IMR-90 (cell line): ENCODE data around the gene ANXA2. TPM values are rescaled to one million over a fixed set of nuclear protein-coding genes. Genes with fewer than 3 reads are reported as not detected.

Experiments
- ATAC-seq: fragments of 200-7000 bp; cut with Tn5 transposase; 2 replicates; pipeline ENCODE4 v1.9.1; 2020; ENCODE audit warnings: low read depth, mild to moderate bottlenecking, moderate library complexity
- BruUV-seq: library from RNA; stranded (reverse); fragments of 400-500 nt; replicated peaks from 2 replicates; lab custom pipeline; 2021; lab: Mats Ljungman, UMichigan
- CTCF ChIA-PET: fragments of 300-600 bp; formaldehyde crosslinking; extraction: SDS; loops from one replicate; lab custom pipeline; 2021; ENCODE audit warnings: antibody characterized with exemption; lab: Yijun Ruan, JAX
- POLR2A ChIA-PET: fragments of 300-600 bp; sonication (Branson Sonifier 250); formaldehyde crosslinking; loops from one replicate; lab custom pipeline; 2022; ENCODE audit warnings: antibody characterized with exemption; ENCODE audit not compliant: unreplicated experiment; lab: Charles Lee
- DNase-seq: peaks from one replicate; pipeline ENCODE4 v3.0.0; 2013
- H2AFZ ChIP-seq: replicated peaks from 2 replicates; pipeline ENCODE3; 2013; ENCODE audit warnings: low read length, mild to moderate bottlenecking; ENCODE audit not compliant: poor library complexity
- H2AK5ac ChIP-seq: 2 replicates; pipeline ENCODE4 v1.6.1; 2013; ENCODE audit warnings: low read depth, low read length, inconsistent platforms
- H2AK9ac ChIP-seq: replicated peaks from 2 replicates; pipeline ENCODE3; 2013; ENCODE audit warnings: mild to moderate bottlenecking, low read depth, low read length, moderate library complexity; ENCODE audit not compliant: poor library complexity
- H2BK120ac ChIP-seq: 2 replicates; pipeline ENCODE4 v1.6.1; 2013; ENCODE audit warnings: low read depth, low read length, inconsistent platforms
- H2BK15ac ChIP-seq: 3 replicates; pipeline ENCODE4 v1.6.1; 2013; ENCODE audit warnings: low read depth, low read length, inconsistent platforms
- H2BK20ac ChIP-seq: 2 replicates; pipeline ENCODE4 v1.6.1; 2013; ENCODE audit warnings: low read depth, mild to moderate bottlenecking, inconsistent platforms, low read length, moderate library complexity
- H2BK5ac ChIP-seq: 2 replicates; pipeline ENCODE4 v1.6.1; 2013; ENCODE audit warnings: mild to moderate bottlenecking, low read depth, low read length, inconsistent platforms; ENCODE audit not compliant: poor library complexity, severe bottlenecking
- H3K14ac ChIP-seq: replicated peaks from 2 replicates; pipeline ENCODE4 v1.6.1; 2013; ENCODE audit warnings: low read depth, low read length, inconsistent platforms
- H3K18ac ChIP-seq: 2 replicates; pipeline ENCODE4 v1.6.1; 2013; ENCODE audit warnings: low read depth, low read length, control low read depth
- H3K23ac ChIP-seq: 2 replicates; pipeline ENCODE4 v1.6.1; 2013; ENCODE audit warnings: low read depth, low read length, inconsistent platforms
- H3K27ac ChIP-seq: 2 replicates; pipeline ENCODE4 v1.5.1; 2013; ENCODE audit warnings: mild to moderate bottlenecking, control low read depth, low read length; ENCODE audit not compliant: insufficient read depth
- H3K27me3 ChIP-seq: 2 replicates; pipeline ENCODE4 v1.6.1; 2013; ENCODE audit warnings: low read length; ENCODE audit not compliant: control insufficient read depth, insufficient read depth
- H3K36me3 ChIP-seq: 2 replicates; pipeline ENCODE4 v1.6.1; 2013; ENCODE audit warnings: low read length, mixed read lengths; ENCODE audit not compliant: control insufficient read depth, insufficient read depth
- H3K4ac ChIP-seq: 2 replicates; pipeline ENCODE4 v1.6.1; 2013; ENCODE audit warnings: low read depth, low read length, inconsistent platforms
- H3K4me1 ChIP-seq: 2 replicates; pipeline ENCODE4 v1.6.1; 2013; ENCODE audit warnings: low read length, mixed read lengths; ENCODE audit not compliant: control insufficient read depth, insufficient read depth
- H3K4me2 ChIP-seq: 2 replicates; pipeline ENCODE4 v1.6.1; 2013; ENCODE audit warnings: low read depth, mild to moderate bottlenecking, control low read depth, low read length, moderate library complexity
- H3K4me3 ChIP-seq: 2 replicates; pipeline ENCODE4 v1.5.1; 2013; ENCODE audit warnings: low read depth, mild to moderate bottlenecking, control low read depth, low read length, moderate library complexity; ENCODE audit not compliant: insufficient read depth
- H3K56ac ChIP-seq: 2 replicates; pipeline ENCODE4 v1.6.1; 2013; ENCODE audit warnings: low read length, inconsistent platforms; ENCODE audit not compliant: insufficient read depth; ENCODE audit errors: extremely low read depth
- H3K79me1 ChIP-seq, 2 experiments: 2 replicates each; pipeline ENCODE4 v1.6.1; 2013; ENCODE audit warnings: low read length in 2 of 2, inconsistent platforms in 1 of 2, low read depth in 1 of 2
- H3K9ac ChIP-seq: 2 replicates; pipeline ENCODE4 v1.6.1; 2013; ENCODE audit warnings: low read depth, low read length, control low read depth
- H3K9me1 ChIP-seq: 2 replicates; pipeline ENCODE4 v1.6.1; 2013; ENCODE audit warnings: low read length, inconsistent platforms; ENCODE audit not compliant: insufficient read depth
- H3K9me3 ChIP-seq: 2 replicates; pipeline ENCODE4 v1.6.1; 2013; ENCODE audit warnings: low read length; ENCODE audit not compliant: control insufficient read depth, insufficient read depth
- H4K20me1 ChIP-seq: 2 replicates; pipeline ENCODE4 v1.6.1; 2013; ENCODE audit warnings: low read length, inconsistent platforms; ENCODE audit not compliant: insufficient read depth
- H4K5ac ChIP-seq: 2 replicates; pipeline ENCODE4 v1.6.1; 2013; ENCODE audit warnings: mild to moderate bottlenecking, low read depth, low read length, control low read depth
- H4K8ac ChIP-seq, 2 experiments: 2 replicates each; pipeline ENCODE4 v1.6.1; 2013; ENCODE audit warnings: low read depth in 2 of 2, low read length in 2 of 2, control low read depth in 1 of 2, inconsistent platforms in 1 of 2
- H4K91ac ChIP-seq: 2 replicates; pipeline ENCODE4 v1.6.1; 2013; ENCODE audit warnings: low read depth, low read length, inconsistent platforms; ENCODE audit not compliant: insufficient read depth
- USF2 ChIP-seq: fragments of 150-350 bp; IDR thresholded peaks from 2 replicates; pipeline ENCODE4 v1.6.1; 2017; ENCODE audit warnings: mild to moderate bottlenecking, antibody characterized with exemption, low read length, low read depth
- WGBS, 2 experiments: methylation state at CpG; one replicate each; pipeline versions ENCODE4 v1.1.5 to v1.1.7; 2013; ENCODE audit warnings: missing lambda C conversion rate in 2 of 2; ENCODE audit not compliant: insufficient read length in 1 of 2; ENCODE audit errors: extremely low coverage in 2 of 2; 5-methylcytosine and 5-hydroxymethylcytosine counted together
- dilution Hi-C: fragments of 300-500 bp; cut with HindIII; formaldehyde crosslinking; loops from one replicate; pipeline ENCODE4 v1.14.3; 2018; ENCODE audit warnings: low sequenced_read_pairs; ENCODE audit not compliant: unreplicated experiment
- in situ Hi-C: fragments of 300-500 bp; cut with MboI; formaldehyde crosslinking; loops from 3 replicates; pipeline ENCODE4 v1.14.3; 2019; ENCODE audit warnings: low sequenced_read_pairs, inconsistent platforms, mixed read lengths
- intact Hi-C: fragments of 100-400 bp; cut with micrococcal nuclease; formaldehyde crosslinking; loops from 2 replicates; pipeline ENCODE4 v1.10.0; 2022
- polyA plus RNA-seq, 3 experiments: library from polyadenylated mRNA; depleted of rRNA; stranded (reverse); fragments of >200 nt; gene quantifications; 2 replicates each; pipeline ENCODE4 v1.2.3, GENCODE V29; 2012; ENCODE audit warnings: low replicate concordance in 1 of 3
- total RNA-seq: library from RNA; depleted of rRNA; stranded (reverse); fragments of >200 nt; gene quantifications from 2 replicates; pipeline ENCODE4 v1.2.3, GENCODE V29; 2012
- TF ChIP-seq, protein P1 (sequence below): fragments of 150-350 bp; IDR thresholded peaks from 2 replicates; pipeline ENCODE4 v1.6.1; 2016; ENCODE audit warnings: low read depth, mild to moderate bottlenecking, low read length, moderate library complexity, borderline replicate concordance

The ANXA2 gene
- total and polyA plus RNA-seq, 2 of the 4 experiments (the other 2 are of a cell fraction), result 7,454 to 8,412 TPM

DNA sequence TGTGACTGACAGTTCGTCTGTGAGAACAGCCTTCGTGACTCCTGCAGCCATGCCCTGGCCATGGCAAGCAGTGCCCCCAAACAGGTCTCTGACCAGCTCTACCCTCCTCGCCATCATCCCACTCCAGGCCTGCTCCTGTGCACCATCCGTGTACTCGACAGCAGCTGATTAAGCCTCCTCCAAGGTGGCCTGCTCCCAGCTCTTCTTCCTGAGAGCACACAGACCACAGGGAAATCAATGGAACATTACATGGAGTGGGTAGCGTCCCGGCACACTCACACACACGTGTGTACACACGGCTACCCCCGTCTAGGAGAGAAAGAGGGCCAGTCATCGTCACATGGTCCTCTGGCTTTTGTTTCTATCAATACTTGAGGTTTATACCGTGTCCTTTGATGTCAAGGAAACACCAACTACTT is 21.1 kb downstream of the ANXA2 start:
- Histone ChIP-seq H4K5ac (no peak overlapping the region), H4K20me1 (peaks cover 74% of the 10 kb centered on the region), H3K79me1 (peaks cover 27 to 58% of the 10 kb centered on the region in 2 experiments), H3K4me2 (no peak overlapping the region), H4K8ac (peak overlapping the region in 1 of 2 experiments; percentile 47; a peak in 2 of 4 replicates), H3K9ac (peak overlapping the region; percentile 16; the same call in 1 of the 2 replicates), H3K36me3 (peaks cover 42% of the 10 kb centered on the region), H3K23ac (no peak overlapping the region), H2BK20ac (no peak overlapping the region), H4K91ac (peak overlapping the region; percentile 2; the same call in 1 of the 2 replicates), H2AK9ac (no peak overlapping the region), H3K4me3 (no peak overlapping the region), H3K56ac (no peak overlapping the region), H2BK120ac (peak overlapping the region; percentile 4; the same call in 1 of the 2 replicates), H2BK5ac (peak overlapping the region; percentile 30), H3K9me1 (peaks cover 24% of the 10 kb centered on the region), H3K18ac (no peak overlapping the region), H2AK5ac (peak overlapping the region; percentile 25), H3K14ac (0 out of 2 replicates have a peak overlapping the region, but pooled peaks have one; percentile 35), H3K9me3 (no peaks in the 10 kb centered on the region), H3K4ac (peak overlapping the region; percentile 6; the same call in 1 of the 2 replicates), H3K27ac (peak overlapping the region; percentile 31; the same call in 1 of the 2 replicates), H2AFZ (no peak overlapping the region), H3K4me1 (peaks cover 45% of the 10 kb centered on the region), H3K27me3 (no peaks in the 10 kb centered on the region), H2BK15ac (no peak overlapping the region)
- POLR2A ChIA-PET, result interaction anchor here (0.6 kb wide), 1 partner anchor 15 kb away, joined by 3 read pairs; no protein-coding TSS in a partner anchor
- in situ Hi-C loops, result no loop called here
- BruUV-seq, result no TSS peak
- intact Hi-C loops, result no loop called here
- DNase-seq (no peak), ATAC-seq (no peak)
- 84% methylated on average over 3 of the region's 12 CpGs; no CpG with 5 or more reads in 1 of the 2 experiments for WGBS, 2 experiments
- dilution Hi-C loops, result no loop called here
- TF ChIP-seq USF2, result 0 out of 2 replicates have a peak, but pooled peaks have one; percentile 27
- TF ChIP-seq, protein P1, sequence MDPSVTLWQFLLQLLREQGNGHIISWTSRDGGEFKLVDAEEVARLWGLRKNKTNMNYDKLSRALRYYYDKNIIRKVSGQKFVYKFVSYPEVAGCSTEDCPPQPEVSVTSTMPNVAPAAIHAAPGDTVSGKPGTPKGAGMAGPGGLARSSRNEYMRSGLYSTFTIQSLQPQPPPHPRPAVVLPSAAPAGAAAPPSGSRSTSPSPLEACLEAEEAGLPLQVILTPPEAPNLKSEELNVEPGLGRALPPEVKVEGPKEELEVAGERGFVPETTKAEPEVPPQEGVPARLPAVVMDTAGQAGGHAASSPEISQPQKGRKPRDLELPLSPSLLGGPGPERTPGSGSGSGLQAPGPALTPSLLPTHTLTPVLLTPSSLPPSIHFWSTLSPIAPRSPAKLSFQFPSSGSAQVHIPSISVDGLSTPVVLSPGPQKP, result no peak
- CTCF ChIA-PET, result interaction anchor here (0.6 kb wide), 1 partner anchor 17 kb away, joined by 3 read pairs; no protein-coding TSS in a partner anchor
